SJSA1 (cell line): ENCODE data around the gene ATG16L2. TPM values are rescaled to one million over a fixed set of nuclear protein-coding genes. Genes with fewer than 3 reads are reported as not detected.
"Not testable (repeated sequence)": the region's sequence is repeated elsewhere in the genome, so short reads cannot be mapped to it uniquely, and the experiment has no call there.

Experiments used
- DNase-seq, 2 experiments: peaks; one replicate each; pipeline ENCODE4 v3.0.0-alpha.2; 2015 to 2020; ENCODE audit warnings: low spot score in 2 of 2, low read depth in 1 of 2
- H3K27ac ChIP-seq: fragments of 250-450 bp; sonication (Bioruptor Pico); 2 replicates; pipeline ENCODE4 v1.5.1; 2020; ENCODE audit warnings: mild to moderate bottlenecking, moderate library complexity
- H3K27me3 ChIP-seq: fragments of 250-450 bp; sonication (Bioruptor Pico); replicated peaks from 2 replicates; pipeline ENCODE4 v1.5.1; 2020; ENCODE audit warnings: mild to moderate bottlenecking, moderate library complexity
- H3K36me3 ChIP-seq: fragments of 250-450 bp; sonication (Bioruptor Pico); 2 replicates; pipeline ENCODE4 v1.5.1; 2020; ENCODE audit warnings: mild to moderate bottlenecking
- H3K4me1 ChIP-seq: fragments of 250-450 bp; sonication (Bioruptor Pico); replicated peaks from 2 replicates; pipeline ENCODE4 v1.6.1; 2021; ENCODE audit warnings: mild to moderate bottlenecking
- H3K4me3 ChIP-seq: fragments of 250-450 bp; sonication (Bioruptor Pico); 2 replicates; pipeline ENCODE4 v1.5.1; 2020; ENCODE audit warnings: mild to moderate bottlenecking
- H3K9me3 ChIP-seq: fragments of 250-450 bp; sonication (Bioruptor Pico); replicated peaks from 2 replicates; pipeline ENCODE4 v1.5.1; 2020; ENCODE audit warnings: mild to moderate bottlenecking
- total RNA-seq: library from RNA; depleted of rRNA; stranded (reverse); fragments of >200 nt; shearing (Covaris generic); gene quantifications from 2 replicates; pipeline ENCODE4 v1.2.3, GENCODE V29; 2014

Gene ATG16L2
- total RNA-seq, 1 experiment from 2014 or later: 3.2 TPM

DNA sequence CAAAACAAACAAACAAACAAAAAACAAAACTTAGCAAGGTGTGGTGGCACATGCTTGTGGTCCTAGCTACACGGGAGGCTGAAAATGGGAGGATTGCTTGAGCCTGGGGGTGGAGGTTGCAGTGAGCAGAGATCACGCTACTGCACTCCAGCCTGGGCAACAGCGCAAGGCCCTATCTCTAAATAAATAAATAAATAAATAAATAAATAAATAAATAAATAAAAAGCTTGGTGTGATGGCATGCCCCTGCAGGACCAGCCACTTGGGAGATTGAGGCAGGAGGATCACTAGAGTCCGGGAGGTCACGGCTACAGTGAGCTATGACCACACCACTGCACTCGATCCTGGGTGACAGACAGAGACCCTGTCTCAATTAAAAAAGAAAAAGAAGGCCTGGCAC, 11.4 kb upstream of the ATG16L2 start:
- Histone ChIP-seq H3K9me3 (no peaks in the 10 kb centered on the region), H3K4me3 (no peak overlapping the region), H3K27me3 (no peaks in the 10 kb centered on the region), H3K4me1 (peaks cover 14% of the 10 kb centered on the region), H3K27ac (no peak overlapping the region), H3K36me3 (no peaks in the 10 kb centered on the region)
- no peak for DNase-seq

GRCh38 chr11:72805216-72805615, 9.0 kb upstream of the ATG16L2 start:
- no peaks in the 10 kb centered on the region for H3K27me3 ChIP-seq
- no peak overlapping the region for H3K27ac ChIP-seq
- H3K4me1 ChIP-seq: peaks cover 23% of the 10 kb centered on the region
- H3K9me3 ChIP-seq: no peaks in the 10 kb centered on the region
- H3K36me3 ChIP-seq: no peaks in the 10 kb centered on the region
- no peak for DNase-seq
- no peak overlapping the region for H3K4me3 ChIP-seq

GRCh38 chr11:72806378-72806777, 7.8 kb upstream of the ATG16L2 start:
- not testable (repeated sequence) for H3K36me3 ChIP-seq, DNase-seq, H3K4me3 ChIP-seq, H3K9me3 ChIP-seq, H3K27me3 ChIP-seq
- peaks cover 23% of the 10 kb centered on the region for H3K4me1 ChIP-seq
- peak overlapping the region; percentile 73; the same call in 1 of the 2 replicates for H3K27ac ChIP-seq

- DNase-seq: peak in 1 of 2 experiments; percentile 55
These were observed 7.1 kb upstream of the ATG16L2 start for GRCh38 chr11:72807021-72807693.

DNA sequence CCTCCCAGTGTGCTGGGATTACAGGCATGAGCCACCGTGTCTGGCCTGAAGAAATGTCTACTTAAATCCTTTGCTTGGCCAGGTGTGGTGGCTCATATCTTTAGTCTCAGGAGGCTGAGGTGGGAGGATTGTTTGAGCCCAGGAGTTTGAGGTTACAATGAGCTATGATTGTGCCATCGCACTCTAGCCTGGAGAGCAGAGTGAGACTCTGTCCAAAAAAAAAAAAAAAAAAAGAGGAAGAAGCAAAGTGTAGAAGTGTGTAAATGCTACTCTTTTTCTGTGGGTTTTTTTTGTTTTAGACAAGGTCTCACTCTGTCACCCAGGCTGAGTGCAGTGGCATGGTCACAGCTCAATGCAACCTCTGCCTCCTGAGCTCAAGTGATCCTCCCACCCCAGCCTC, 6.4 kb upstream of the ATG16L2 start:
- H3K27ac ChIP-seq: no peak overlapping the region; the same call in 1 of the 2 replicates

More at GRCh38 chr11:72807021-72807693, 7.1 kb upstream of the ATG16L2 start:
- H3K4me1 ChIP-seq: peaks cover 23% of the 10 kb centered on the region
- no peaks in the 10 kb centered on the region for H3K27me3 ChIP-seq
- no peaks in the 10 kb centered on the region for H3K36me3 ChIP-seq
- no peak overlapping the region for H3K4me3 ChIP-seq
- H3K27ac ChIP-seq: peak overlapping the region; percentile 73
- no peaks in the 10 kb centered on the region for H3K9me3 ChIP-seq

GRCh38 chr11:72808331-72808798, 5.8 kb upstream of the ATG16L2 start:
- Histone ChIP-seq H3K27me3 (no peaks in the 10 kb centered on the region), H3K27ac (no peak overlapping the region), H3K9me3 (no peaks in the 10 kb centered on the region), H3K4me1 (peaks cover 32% of the 10 kb centered on the region), H3K36me3 (no peaks in the 10 kb centered on the region; the same call in 1 of the 2 replicates), H3K4me3 (no peak overlapping the region)
- DNase-seq: no peak

More for the DNA sequence above, 6.4 kb upstream of the ATG16L2 start:
- peaks cover 26% of the 10 kb centered on the region for H3K4me1 ChIP-seq
- H3K4me3 ChIP-seq: no peak overlapping the region
- H3K9me3 ChIP-seq: no peaks in the 10 kb centered on the region
- no peaks in the 10 kb centered on the region for H3K27me3 ChIP-seq
- H3K36me3 ChIP-seq: no peaks in the 10 kb centered on the region
- DNase-seq: no peak

DNA sequence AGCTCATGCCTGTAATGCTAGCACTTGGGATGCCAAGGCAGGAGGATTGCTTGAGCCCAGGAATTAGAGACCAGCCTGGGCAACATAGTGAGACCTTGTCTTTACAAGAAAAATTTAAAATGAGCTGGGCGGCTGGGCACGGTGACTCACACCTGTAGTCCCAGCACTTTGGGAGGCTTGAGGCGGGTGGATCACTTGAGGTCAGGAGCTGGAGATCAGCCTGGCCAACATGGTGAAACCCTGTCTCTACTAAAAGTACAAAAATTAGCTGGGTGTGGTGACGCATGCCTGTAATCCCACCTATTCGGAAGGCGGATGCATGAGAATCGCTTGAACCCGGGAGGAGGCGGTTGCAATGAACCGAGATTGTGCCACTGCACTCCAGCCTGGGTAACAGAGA, 2.5 kb upstream of the ATG16L2 start:
- not testable (repeated sequence) for H3K36me3 ChIP-seq, H3K4me3 ChIP-seq, H3K27ac ChIP-seq, H3K27me3 ChIP-seq, H3K9me3 ChIP-seq, DNase-seq
- peaks cover 42% of the 10 kb centered on the region for H3K4me1 ChIP-seq

DNA sequence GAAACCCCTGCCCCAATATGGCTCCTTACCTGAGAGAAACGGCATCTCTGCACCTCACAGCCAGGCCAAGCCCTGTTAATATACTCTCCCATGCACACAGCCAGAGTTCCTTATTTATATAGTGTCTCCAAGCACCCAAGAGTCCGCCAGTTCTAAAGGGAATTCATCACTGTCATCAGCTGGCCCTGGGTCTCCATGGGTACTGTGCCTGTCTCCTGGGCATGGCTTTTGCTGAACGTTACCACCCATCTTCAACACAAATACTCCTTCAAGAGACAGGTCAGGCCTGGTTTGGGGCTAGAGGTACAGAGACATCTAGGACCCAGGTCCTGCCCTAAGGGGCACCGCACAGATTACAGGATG, 1.6 kb upstream of the ATG16L2 start:
- Histone ChIP-seq H3K4me3 (peak overlapping the region; percentile 69), H3K9me3 (no peaks in the 10 kb centered on the region), H3K36me3 (no peaks in the 10 kb centered on the region; the same call in 1 of the 2 replicates), H3K27ac (no peak overlapping the region), H3K4me1 (peaks cover 34% of the 10 kb centered on the region), H3K27me3 (no peaks in the 10 kb centered on the region)
- DNase-seq: no peak

GRCh38 chr11:72812967-72813739, 1.1 kb upstream of the ATG16L2 start:
- no peaks in the 10 kb centered on the region for H3K27me3 ChIP-seq
- no peaks in the 10 kb centered on the region for H3K9me3 ChIP-seq
- peak overlapping the region; percentile 100 for H3K27ac ChIP-seq
- peaks cover 31% of the 10 kb centered on the region for H3K4me1 ChIP-seq
- H3K36me3 ChIP-seq: no peaks in the 10 kb centered on the region; the same call in 1 of the 2 replicates
- H3K4me3 ChIP-seq: peak overlapping the region; percentile 69
- peak; percentile 40 to 57 for DNase-seq

DNA sequence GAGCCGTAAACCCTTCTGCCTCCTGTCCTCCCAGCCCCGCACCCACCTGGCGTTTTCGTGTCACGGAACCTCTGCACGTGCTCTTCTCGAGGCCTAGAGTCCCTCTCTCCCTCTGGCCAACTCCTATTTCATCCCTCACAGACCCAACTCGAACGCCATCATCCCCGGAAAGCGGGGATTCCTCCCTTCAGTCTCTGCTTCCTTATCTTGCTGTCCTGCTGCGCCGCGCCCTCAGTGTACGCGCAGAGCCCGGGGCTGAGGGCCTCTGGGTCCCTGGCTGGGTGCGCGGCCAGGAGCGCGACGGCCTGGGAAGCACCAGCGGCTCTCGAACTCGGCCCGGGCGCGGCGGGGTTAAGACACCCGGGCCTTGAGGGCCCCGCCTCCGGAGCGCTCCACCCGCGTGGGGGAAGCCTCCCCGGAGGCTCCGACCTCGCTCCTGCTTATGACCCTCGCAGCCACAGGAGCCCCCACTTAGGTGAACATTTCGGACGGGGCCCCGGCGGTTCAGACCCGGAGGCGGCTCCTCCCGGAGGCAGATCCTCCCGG, 398 bp upstream of the ATG16L2 start:
- DNase-seq: peak; percentile 67 to 93
- Histone ChIP-seq H3K36me3 (no peaks in the 10 kb centered on the region; the same call in 1 of the 2 replicates), H3K4me1 (peaks cover 24% of the 10 kb centered on the region), H3K27ac (peak overlapping the region; percentile 100), H3K4me3 (peak overlapping the region; percentile 69), H3K27me3 (no peaks in the 10 kb centered on the region), H3K9me3 (no peaks in the 10 kb centered on the region)

DNA sequence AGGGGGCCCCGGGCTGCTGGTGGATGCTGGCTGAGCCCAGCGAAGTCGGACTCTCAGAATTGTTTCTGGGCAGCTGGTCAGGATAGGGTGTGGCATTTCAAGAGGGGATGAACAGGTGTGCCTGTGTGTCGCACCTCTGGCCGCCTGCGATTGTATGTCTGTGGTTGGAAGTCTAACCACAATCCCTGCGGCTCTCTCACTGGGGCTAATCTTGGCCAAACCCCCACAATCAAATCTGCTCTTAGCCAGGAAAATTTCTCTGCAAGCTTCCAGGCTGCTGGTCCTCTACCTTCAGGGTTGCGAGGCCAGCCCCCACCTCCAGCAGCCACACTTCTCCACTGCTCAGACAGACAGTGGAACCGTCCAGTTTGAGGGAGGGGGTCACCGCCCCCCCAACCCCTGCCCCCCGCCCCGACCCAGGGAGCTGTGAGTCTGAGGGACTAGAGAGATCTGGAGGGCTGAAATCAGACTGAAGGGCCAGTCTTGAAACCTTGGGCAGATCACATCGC, 953 bp downstream of the ATG16L2 start:
- Histone ChIP-seq H3K27me3 (no peaks in the 10 kb centered on the region), H3K9me3 (no peaks in the 10 kb centered on the region), H3K4me1 (peaks cover 24% of the 10 kb centered on the region), H3K27ac (peak overlapping the region; percentile 100), H3K4me3 (peak overlapping the region; percentile 69), H3K36me3 (no peaks in the 10 kb centered on the region; the same call in 1 of the 2 replicates)
- no peak for DNase-seq

DNA sequence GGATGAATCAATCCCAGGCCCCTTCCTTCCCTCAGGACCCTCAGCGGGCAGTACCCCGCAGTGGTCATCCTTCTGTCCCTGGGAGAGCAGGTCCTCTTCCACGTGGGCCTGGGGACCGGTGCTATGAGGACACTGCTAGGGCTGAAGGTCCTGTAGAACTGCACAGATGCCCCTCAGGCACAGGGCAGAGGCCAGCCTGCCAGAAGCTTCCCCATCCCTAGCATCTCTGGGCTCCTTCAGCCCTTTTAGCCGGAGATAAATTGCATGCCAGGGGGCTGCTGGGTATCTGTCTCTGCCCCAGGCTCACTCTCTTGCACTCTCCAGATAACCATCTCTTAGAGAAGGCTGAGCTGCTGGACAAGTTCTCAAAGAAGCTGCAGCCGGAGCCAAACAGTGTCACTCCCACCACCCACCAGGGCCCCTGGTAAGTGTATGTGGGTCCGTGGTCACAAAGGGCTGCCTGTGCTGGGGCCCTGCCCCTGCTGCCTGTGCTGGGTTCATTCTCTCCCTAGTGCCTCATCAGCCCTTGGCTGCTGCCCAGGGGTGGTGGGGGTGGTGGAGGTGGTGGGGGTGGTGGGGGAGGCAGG, 2.3 kb downstream of the ATG16L2 start:
- H3K9me3 ChIP-seq: no peaks in the 10 kb centered on the region
- no peak for DNase-seq
- H3K27me3 ChIP-seq: no peaks in the 10 kb centered on the region
- H3K4me3 ChIP-seq: no peak overlapping the region
- H3K4me1 ChIP-seq: peaks cover 24% of the 10 kb centered on the region
- no peaks in the 10 kb centered on the region; the same call in 1 of the 2 replicates for H3K36me3 ChIP-seq
- no peak overlapping the region for H3K27ac ChIP-seq

DNA sequence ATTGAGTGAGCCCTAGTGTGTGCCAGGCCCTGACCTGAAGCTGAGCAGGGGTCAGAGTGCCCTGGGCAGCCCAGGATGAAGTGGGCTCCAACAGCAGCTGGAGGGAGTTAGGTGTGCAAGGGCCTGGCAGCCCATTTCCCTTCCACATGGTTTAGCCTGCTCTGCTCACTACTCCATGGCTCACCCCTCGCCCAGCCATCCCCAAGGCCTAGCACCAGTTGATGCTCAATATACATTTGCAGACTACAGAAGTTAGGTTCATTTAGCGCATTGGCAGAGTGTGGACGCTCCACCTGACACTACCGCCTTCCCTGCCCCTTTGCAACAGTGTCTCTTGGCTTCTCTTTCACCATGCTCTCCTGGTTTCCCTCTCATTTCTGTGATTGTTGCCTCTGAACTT, 3.8 kb downstream of the ATG16L2 start:
- no peaks in the 10 kb centered on the region for H3K9me3 ChIP-seq
- H3K27me3 ChIP-seq: no peaks in the 10 kb centered on the region
- no peaks in the 10 kb centered on the region; the same call in 1 of the 2 replicates for H3K36me3 ChIP-seq
- peaks cover 19% of the 10 kb centered on the region for H3K4me1 ChIP-seq
- H3K27ac ChIP-seq: no peak overlapping the region
- DNase-seq: no peak
- H3K4me3 ChIP-seq: no peak overlapping the region
